Measurements from ENCODE around the gene UGT1A5.

UGT1A5 gene

DNA sequence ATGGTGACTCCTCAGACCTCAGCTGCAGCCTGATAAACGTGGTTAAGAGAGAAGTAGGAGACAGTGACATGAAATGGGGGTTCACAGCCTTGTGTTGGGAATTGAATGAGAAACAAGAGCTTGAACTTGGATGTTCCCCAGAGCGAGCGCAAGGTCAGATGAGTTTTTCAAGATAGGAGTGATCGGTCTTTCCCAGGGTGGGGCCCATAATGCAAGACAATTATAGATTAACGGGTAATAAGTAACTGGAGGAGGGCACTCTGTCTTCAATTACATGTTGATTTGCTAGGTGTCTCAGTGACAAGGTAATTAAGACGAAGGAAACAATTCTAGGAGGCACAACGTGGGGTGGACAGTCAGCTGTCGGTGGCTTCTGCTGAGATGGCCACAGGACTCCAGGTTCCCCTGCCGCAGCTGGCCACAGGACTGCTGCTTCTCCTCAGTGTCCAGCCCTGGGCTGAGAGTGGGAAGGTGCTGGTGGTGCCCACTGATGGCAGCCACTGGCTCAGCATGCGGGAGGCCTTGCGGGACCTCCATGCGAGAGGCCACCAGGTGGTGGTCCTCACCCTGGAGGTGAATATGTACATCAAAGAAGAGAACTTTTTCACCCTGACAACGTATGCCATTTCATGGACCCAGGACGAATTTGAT, at the start of gene UGT1A5:
Gene UGT1A5, plus strand, starts transcription at position 297 of the 651 bp plus-strand sequence. Its CDS starts 85 bp downstream, at position 382.
- intact Hi-C loops (cut with DNase I): loop anchor here (5.0 kb wide), 1 partner anchor 265 kb away; no protein-coding TSS in a partner anchor
- DNase-seq: no peak

DNA sequence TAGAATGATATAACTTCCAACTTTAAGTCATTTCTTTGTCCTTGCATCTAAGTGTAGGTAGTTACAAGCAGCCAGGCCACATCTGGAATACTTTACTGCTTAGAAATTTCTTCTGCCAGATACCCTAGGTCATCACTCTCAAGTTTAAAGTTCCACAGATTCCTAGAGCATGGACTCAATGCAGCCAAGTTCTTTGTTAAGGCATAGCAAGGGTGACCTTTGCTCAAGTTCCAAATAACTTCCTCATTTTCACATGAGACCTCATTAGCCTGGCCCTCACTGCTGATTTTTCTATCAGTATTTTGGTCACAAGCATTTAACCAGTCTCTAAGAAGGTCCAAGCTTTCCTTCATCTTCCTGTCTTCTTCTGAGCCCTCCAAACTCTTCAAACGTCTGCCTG, 48.8 kb upstream of the UGT1A5 start:
- no peak for DNase-seq

DNA sequence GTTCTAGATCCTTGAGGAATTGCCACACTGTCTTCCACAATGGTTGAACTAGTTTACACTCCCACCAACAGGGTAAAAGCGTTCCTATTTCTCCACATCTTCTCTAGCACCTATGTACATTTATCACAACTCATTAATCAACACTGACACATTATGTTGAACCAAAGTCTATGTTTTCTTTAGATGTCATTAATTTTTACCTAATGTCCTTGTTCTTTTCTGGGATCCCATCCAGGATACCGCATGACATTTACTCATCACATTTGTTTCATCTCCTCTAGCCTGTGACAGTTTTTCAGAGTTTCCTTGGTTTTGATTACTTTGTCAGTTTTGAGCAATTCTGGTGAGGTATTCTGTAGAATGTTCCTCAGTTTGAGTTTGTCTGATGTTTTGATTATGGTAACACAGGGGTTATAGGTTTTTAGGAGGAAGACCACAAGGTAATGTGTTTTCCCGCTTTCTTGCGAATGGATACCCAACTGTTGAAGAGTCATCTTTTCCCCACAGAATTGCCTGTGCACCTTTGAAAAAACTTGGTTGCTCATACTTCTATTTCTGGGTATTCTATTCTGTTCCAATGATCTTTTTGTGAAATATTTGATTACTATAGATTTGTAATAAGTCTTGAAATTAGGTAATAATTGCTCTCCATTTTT, 44.0 kb upstream of the UGT1A5 start:
- intact Hi-C loops (cut with DNase I): no loop called here
- no peak for DNase-seq

More for the DNA sequence above, 48.8 kb upstream of the UGT1A5 start:
- intact Hi-C loops (cut with DNase I): no loop called here

DNA sequence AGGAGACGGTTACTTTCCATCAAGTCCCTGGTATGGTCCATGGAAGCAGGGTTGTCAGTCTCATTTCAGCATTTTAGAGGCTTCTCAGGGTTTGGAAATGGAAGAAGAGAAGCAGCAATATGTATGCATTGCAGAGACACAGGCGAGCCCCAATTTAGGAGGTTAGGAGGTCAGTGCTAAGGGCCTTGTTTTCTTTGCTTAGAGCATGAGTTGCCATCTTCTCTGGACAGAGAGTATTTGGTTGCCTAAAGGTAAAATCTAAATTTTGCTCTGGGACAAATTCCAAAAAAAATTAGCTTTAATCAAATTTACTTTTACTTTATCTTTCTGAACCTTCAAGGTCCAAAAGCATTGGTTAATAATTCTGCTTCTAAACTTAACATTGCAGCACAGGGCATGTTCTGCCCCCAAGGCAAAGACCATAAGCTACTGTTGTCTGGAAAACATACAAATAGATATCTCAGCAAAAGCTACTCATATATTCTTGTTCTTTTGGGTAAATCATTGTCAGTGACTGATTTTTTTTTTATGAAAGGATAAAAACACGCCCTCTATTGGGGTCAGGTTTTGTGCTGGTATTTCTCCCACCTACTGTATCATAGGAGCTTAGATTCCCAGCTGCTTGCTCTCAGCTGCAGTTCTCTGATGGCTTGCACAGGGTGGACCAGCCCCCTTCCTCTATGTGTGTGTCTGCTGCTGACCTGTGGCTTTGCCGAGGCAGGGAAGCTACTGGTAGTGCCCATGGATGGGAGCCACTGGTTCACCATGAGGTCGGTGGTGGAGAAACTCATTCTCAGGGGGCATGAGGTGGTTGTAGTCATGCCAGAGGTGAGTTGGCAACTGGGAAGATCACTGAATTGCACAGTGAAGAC, 41.2 kb upstream of the UGT1A5 start, which contains the start of gene UGT1A9:
Gene UGT1A9, plus strand, starts transcription at position 609 of the 872 bp plus-strand sequence. Its CDS starts 37 bp downstream, at position 646.
- intact Hi-C loops (cut with DNase I): no loop called here
- DNase-seq: no peak

DNA sequence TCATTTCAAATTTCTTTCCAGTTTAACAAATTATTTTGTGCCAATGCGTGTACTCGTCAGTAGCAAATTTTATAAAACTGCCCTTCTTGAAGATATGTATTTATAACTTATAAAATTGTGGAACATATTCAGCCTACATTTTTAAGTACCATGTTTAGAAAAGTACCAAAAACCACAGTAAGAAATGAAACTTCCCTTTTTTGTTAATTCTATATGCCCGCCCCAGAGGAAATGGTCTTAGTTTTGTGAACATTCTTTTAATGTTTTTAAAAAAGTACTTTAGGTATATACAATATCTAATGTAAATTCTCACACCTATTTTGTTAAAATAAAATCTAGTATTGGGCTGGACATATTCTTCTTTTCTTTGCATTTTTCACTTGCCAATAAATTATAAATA, 39.8 kb upstream of the UGT1A5 start:
- no peak for DNase-seq
- intact Hi-C loops (cut with DNase I): no loop called here

DNA sequence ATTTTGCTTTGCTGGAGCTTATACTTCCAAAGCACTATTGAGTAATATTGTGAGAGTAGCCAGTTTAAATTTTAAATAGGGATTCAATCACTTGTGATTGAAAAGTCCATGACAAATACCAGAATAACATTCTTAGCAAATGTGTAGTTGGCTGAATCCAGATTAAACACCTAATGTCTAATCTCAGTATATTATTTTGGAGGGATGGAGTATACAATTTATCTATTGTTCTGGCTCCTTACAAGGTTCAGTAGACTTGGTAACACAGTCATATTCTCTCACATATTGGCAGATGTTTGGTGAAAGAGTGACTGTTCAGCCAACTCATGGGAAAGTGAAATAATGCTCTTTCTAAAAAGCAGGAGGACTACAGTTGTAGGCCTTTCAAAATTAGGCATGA, 38.8 kb upstream of the UGT1A5 start:
- intact Hi-C loops (cut with DNase I): no loop called here
- no peak for DNase-seq

DNA sequence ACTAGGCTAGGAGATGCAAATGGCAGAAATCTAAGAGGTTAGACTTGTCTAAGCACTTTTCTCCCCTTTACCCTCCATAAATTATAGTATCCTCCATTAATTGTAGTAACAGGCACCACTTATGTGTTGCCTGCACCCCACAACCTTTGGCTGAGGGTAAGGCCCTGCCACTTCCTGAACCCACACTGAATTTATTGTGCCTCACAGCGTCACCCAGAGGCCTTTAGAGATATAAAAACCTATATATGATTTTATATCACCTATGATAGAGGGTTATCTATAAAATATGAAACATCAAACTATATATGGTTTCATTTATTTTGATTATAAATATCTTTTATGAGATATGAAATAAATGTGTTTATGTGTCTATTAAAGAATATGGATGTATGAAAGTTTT, 38.4 kb upstream of the UGT1A5 start:
- DNase-seq: no peak
- intact Hi-C loops (cut with DNase I): no loop called here

DNA sequence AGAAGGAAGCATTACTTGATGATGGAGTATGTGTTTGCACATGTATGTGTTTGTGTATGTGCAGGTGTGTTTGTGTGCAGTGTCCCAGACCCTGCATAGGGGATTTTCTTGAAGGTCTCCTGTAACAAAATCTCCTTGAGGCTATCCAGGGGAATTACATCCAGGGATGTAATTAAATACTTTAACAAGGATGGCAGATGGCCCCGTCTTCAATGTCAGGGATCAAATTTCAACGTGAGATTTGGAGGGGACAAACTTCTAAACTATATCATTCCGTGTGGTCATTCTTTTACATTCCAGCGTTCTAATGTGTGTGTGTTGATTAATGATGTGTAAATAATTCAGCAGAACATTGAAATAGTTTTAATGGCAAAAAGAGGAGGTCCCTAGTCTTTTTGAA, 37.7 kb upstream of the UGT1A5 start:
- no peak for DNase-seq
- intact Hi-C loops (cut with DNase I): no loop called here

DNA sequence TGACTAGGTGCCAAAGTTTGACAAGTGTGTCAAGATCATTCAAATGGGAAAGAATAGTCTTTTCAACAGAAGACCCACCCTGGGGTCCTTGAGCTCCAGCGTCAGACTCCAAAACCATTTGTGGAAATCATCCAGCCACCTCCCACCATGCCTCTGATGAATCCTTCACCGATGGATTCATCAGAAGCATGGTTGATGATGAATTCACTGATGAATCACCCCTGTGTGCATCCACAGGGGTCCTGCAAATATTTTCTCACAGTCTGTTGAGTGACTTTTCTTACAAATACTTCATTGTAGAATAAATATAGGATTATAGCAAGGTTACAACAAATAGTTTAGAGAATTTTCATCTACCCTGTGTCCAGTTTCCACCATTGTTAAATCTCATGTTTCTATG, 36.7 kb upstream of the UGT1A5 start:
- no peak for DNase-seq
- intact Hi-C loops (cut with DNase I): no loop called here

DNA sequence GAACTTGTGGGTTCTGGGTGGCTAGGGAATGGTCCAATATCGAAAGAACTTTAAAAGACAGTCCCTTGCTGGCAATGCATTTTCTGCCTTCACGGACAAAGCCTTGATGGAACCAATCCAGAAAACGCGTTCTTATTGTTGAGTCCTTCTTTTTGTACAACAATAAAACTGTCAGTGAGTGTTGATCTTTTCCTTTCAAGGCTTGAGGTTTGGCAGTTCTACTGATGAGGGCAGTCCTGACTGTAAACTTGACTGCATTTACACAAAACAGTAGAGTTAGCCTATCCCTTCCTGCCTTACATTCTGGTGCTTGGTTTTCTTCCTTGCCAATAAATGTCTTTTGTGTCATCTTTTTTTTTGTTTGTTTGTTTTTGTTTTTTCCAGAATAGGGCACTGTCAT, 33.5 kb upstream of the UGT1A5 start:
- intact Hi-C loops (cut with DNase I): no loop called here
- DNase-seq: no peak

DNA sequence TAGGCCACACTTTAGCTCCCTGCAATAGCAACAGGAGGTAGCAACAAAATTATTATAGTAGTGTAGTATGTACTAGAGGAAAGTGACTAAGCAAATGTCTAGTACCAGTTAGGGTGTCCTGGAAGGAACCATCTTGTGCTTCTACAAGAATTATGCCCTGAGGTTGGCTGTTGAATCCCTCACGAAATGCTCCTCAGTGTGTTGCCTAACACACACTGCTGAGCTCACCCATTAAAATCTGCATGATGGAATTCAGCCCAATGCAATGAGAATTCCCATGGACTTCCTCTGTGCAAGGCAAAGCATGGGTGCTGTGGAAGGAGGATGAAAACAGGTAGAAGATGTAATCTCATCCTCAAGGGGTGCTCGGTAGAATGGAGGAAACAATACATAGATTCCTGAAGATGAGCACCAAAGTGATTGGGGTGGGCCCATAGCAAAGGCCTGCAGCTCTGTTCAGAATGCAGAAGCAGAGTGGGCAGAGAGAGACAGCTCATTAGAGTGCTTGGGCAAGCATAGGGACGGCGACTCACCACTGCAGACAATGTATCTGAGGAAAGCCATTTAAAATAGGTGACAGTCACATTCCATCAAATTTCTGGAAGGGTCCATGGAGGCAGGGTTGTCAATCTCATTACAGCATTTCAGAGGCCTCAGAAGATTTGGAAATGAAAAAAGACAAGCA, 32.2 kb upstream of the UGT1A5 start:
- DNase-seq: no peak
- intact Hi-C loops (cut with DNase I): no loop called here

DNA sequence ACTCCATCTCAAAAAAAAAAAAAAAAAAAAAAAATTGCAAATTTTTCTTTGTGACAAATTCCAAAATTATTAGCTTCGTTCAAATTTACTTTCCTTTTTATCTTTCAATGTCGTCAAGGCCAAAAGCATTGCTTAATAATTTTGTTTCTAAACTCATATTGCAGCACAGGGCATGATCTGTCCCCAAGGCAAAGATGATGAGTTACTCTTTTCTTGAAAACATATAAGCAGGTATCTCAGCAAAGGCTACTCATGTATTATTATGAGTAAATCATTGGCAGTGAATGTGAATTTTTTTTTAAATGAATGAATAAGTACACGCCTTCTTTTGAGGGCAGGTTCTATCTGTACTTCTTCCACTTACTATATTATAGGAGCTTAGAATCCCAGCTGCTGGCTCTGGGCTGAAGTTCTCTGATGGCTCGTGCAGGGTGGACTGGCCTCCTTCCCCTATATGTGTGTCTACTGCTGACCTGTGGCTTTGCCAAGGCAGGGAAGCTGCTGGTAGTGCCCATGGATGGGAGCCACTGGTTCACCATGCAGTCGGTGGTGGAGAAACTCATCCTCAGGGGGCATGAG, 31.1 kb upstream of the UGT1A5 start, which contains the start of gene UGT1A7:
Gene UGT1A7, plus strand, starts transcription at position 381 of the 579 bp plus-strand sequence. Its CDS starts 37 bp downstream, at position 418.
- DNase-seq: no peak
- intact Hi-C loops (cut with DNase I): no loop called here

DNA sequence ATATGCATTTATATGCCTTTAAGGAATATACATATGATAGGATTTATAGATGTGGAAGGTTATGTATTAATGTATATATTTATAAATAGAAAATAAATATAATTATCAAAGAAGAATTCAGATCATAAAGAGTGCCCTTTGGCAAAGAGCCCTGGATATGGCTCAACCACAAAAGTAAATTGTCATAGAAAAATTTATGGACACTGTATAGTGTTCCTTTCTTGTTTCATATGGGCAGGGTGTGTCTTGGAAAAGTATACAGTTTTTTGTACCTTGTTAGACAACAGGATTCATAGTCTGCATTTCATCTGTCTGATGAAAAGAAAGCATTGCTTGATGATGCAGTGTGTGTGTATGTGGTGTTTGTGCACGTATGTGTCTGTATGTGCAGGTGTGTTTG, 28.1 kb upstream of the UGT1A5 start:
- no peak for DNase-seq

DNA sequence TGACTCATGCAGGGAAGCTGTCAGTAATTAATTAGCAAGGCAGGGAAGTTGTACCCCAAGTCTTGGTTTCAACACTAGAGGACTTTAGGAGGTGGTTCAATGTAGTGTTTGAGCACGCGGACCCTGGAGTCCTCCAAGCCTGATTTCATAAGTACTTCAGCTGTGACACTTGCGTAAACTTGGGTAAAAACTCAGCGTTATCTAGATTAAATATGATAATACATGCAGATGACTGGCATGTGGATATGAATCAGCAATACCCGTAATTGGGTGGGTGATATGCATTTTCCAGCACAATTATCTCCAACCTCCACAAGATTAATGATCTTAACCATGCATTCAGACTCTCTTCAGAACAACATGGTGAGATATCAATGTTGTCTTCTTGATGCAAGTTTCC, 25.8 kb upstream of the UGT1A5 start:
- intact Hi-C loops (cut with DNase I): no loop called here
- DNase-seq: no peak

More for the DNA sequence above, 28.1 kb upstream of the UGT1A5 start:
- intact Hi-C loops (cut with DNase I): no loop called here

DNA sequence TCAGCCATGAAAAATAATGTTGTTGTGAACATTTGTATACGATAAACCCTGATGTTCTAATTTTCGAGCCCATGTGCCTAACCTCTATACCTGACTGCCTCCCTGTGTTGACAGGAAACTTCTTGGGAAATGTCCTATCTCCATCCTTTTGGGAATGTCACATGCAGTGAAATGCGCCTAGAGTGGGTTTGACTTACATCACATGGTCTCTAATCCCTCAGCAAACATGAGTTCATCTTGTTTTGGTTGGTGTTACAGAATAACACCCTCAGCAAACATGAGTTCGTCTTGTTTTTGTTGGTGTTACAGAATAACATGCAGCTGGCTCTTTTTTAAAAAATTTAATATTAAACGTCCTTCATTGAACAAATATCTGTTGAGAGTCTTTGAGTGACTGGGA, 24.4 kb upstream of the UGT1A5 start:
- no peak for DNase-seq
- intact Hi-C loops (cut with DNase I): no loop called here

DNA sequence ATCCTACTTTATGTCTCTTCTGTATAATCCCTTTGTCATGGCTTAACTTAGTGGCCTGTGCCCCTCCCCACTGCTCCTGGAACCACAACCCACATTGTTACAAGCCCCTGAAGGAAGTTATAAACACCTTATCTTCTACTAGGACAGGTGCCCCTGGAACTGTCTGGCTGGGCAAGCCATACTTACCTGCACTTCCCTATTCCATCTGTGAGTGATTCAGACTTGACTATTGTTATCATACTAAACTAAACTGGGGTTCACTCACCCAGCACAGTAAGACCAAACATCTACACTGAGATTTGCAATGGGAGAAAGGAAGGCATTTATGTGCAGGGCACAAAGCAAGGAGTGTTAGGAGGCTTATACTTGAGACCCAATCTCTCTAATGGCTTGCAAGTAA, 23.7 kb upstream of the UGT1A5 start:
- intact Hi-C loops (cut with DNase I): no loop called here
- DNase-seq: no peak

DNA sequence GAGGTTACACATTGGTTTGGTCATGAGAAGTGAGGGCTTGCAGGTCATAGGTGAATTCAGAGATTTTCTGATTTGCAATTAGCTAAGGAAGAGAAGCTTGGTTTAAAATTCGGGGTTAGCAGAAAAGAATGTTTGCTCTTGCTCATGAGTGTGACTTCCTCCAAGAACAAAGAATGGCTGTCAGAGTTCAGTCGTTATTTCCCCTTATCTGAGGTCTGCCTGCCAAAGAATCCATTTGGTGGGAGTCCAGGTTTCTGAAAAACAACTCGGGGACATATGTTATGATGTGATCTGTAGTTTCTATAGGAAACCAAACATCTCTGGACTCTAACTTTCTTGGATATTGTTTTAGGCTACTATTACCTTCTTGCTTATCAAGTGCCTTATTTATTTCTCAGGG, 23.2 kb upstream of the UGT1A5 start:
- intact Hi-C loops (cut with DNase I): no loop called here

DNA sequence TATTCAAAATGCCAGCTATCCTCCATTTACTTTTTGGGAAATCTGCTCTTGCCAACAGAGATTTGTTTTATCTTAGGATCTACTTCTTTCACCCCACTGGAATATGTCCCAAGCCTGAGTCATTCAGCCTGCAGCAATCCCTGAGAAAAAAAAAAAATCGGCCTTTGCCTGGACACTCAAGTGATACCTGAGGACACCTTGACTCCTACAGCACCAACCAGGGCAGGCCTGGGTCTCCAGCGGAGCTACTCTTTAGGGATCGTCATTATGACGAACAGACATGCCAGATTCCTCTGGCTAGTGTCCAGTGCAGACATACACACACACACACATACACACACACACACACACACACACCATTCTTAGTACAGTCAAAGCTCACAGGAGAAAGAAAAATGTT, 22.3 kb upstream of the UGT1A5 start:
- intact Hi-C loops (cut with DNase I): no loop called here
- no peak for DNase-seq

More for the DNA sequence above, 23.2 kb upstream of the UGT1A5 start:
- DNase-seq: no peak
